Uterus (tissue), 2 donors: ENCODE measurements around the gene FADD.

Experiments
- POLR2A ChIP-seq, 2 donors: fragments of 450-650 bp; IDR thresholded peaks; one replicate each; pipeline ENCODE4 v1.6.1; 2016; ENCODE audit warnings: antibody characterized with exemption in 2 of 2, mild to moderate bottlenecking in 1 of 2, moderate library complexity in 1 of 2
- TF ChIP-seq, protein P1 (sequence below), 4 experiments: fragments of 200-600 bp in 2 of 4; fragments of 450-650 bp in 2 of 4; sonication (generic) in 2 of 4; IDR thresholded peaks; one replicate each; pipeline ENCODE4 v1.5.1; 2016 to 2019; ENCODE audit warnings: antibody characterized with exemption in 4 of 4, mild to moderate bottlenecking in 2 of 4, moderate library complexity in 1 of 4

- TF ChIP-seq, protein P1, sequence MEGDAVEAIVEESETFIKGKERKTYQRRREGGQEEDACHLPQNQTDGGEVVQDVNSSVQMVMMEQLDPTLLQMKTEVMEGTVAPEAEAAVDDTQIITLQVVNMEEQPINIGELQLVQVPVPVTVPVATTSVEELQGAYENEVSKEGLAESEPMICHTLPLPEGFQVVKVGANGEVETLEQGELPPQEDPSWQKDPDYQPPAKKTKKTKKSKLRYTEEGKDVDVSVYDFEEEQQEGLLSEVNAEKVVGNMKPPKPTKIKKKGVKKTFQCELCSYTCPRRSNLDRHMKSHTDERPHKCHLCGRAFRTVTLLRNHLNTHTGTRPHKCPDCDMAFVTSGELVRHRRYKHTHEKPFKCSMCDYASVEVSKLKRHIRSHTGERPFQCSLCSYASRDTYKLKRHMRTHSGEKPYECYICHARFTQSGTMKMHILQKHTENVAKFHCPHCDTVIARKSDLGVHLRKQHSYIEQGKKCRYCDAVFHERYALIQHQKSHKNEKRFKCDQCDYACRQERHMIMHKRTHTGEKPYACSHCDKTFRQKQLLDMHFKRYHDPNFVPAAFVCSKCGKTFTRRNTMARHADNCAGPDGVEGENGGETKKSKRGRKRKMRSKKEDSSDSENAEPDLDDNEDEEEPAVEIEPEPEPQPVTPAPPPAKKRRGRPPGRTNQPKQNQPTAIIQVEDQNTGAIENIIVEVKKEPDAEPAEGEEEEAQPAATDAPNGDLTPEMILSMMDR (IDR thresholded peaks at IDR 0.05), result no peak
- TF ChIP-seq POLR2A (IDR thresholded peaks at IDR 0.05), result no peak
These were observed 16.7 kb upstream of the FADD start for GRCh38 chr11:70186420-70186819.
